Endometrium (tissue), 2 donors: Measurements from ENCODE around the gene CTSC.
A peak's percentile ranks its signal among the peaks of the same experiment; 100 is the strongest.
"Not testable (repeated sequence)": the region's sequence is repeated elsewhere in the genome, so short reads cannot be mapped to it uniquely, and the experiment has no call there.

ENCODE experiments used
- FAIRE-seq: peaks from 2 replicates; lab custom pipeline; 2012; peaks lifted over from hg19 to GRCh38; lab: Jason Lieb, UNC
- donor health status: control.
- donor health status: control.

Gene CTSC

GRCh38 chr11:88282747-88283515, 54.6 kb downstream of the CTSC start:
- peak; percentile 86 for FAIRE-seq

GRCh38 chr11:88281317-88281712, 56.2 kb downstream of the CTSC start:
- no peak for FAIRE-seq

- no peak for FAIRE-seq
Observed at GRCh38 chr11:88280673-88281316, 56.7 kb downstream of the CTSC start.

GRCh38 chr11:88277349-88277915, 60.1 kb downstream of the CTSC start:
- no peak for FAIRE-seq

- FAIRE-seq, result no peak
Observed at GRCh38 chr11:88275636-88276035, 61.9 kb downstream of the CTSC start.

GRCh38 chr11:88266919-88267318, 70.6 kb downstream of the CTSC start:
- FAIRE-seq, result no peak

- no peak for FAIRE-seq
Observed at GRCh38 chr11:88266157-88266556, 71.4 kb downstream of the CTSC start.

- no peak for FAIRE-seq
Observed at GRCh38 chr11:88259431-88259830, 78.1 kb downstream of the CTSC start.

GRCh38 chr11:88252208-88252607, 85.3 kb downstream of the CTSC start:
- no peak for FAIRE-seq

- peak; percentile 77 for FAIRE-seq
Observed at GRCh38 chr11:88250566-88251242, 86.8 kb downstream of the CTSC start.

- FAIRE-seq, result no peak
Observed at GRCh38 chr11:88249706-88250105, 87.8 kb downstream of the CTSC start.

GRCh38 chr11:88246696-88247095, 90.8 kb downstream of the CTSC start:
- FAIRE-seq, result no peak

GRCh38 chr11:88245576-88245975, 92.0 kb downstream of the CTSC start:
- not testable (repeated sequence) for FAIRE-seq
